HG02571 (cell line): ENCODE measurements around the gene TNFRSF8.

Experiments
- ATAC-seq: cut with Tn5 transposase; IDR thresholded peaks from one replicate; pipeline ENCODE4 v1.9.1; 2021; ENCODE audit warnings: mild to moderate bottlenecking, moderate library complexity; ENCODE audit not compliant: unreplicated experiment

Gene TNFRSF8

GRCh38 chr1:12059722-12060464 is 3.2 kb upstream of the TNFRSF8 start:
- no peak for ATAC-seq

- ATAC-seq: no peak
Measured at GRCh38 chr1:12060500-12060899, 2.6 kb upstream of the TNFRSF8 start.

GRCh38 chr1:12064073-12064969 is 1.2 kb downstream of the TNFRSF8 start:
- ATAC-seq: no peak

- no peak for ATAC-seq
Measured at GRCh38 chr1:12065872-12066271, 2.8 kb downstream of the TNFRSF8 start.

- ATAC-seq: no peak
Measured at GRCh38 chr1:12067900-12068821, 5.1 kb downstream of the TNFRSF8 start.

GRCh38 chr1:12069623-12070244 is 6.6 kb downstream of the TNFRSF8 start:
- ATAC-seq: no peak

- ATAC-seq: no peak
Measured at GRCh38 chr1:12071892-12072291, 8.8 kb downstream of the TNFRSF8 start.

GRCh38 chr1:12072741-12073140 is 9.6 kb downstream of the TNFRSF8 start:
- ATAC-seq: no peak

GRCh38 chr1:12073796-12074195 is 10.7 kb downstream of the TNFRSF8 start:
- no peak for ATAC-seq

GRCh38 chr1:12075195-12076114 is 12.4 kb downstream of the TNFRSF8 start:
- no peak for ATAC-seq

GRCh38 chr1:12076425-12077005 is 13.4 kb downstream of the TNFRSF8 start:
- no peak for ATAC-seq

GRCh38 chr1:12078575-12078937 is 15.5 kb downstream of the TNFRSF8 start:
- peak; percentile 12 for ATAC-seq

- ATAC-seq: peak; percentile 45
Measured at GRCh38 chr1:12078938-12079861, 16.1 kb downstream of the TNFRSF8 start.

- ATAC-seq: no peak
Measured at GRCh38 chr1:12080156-12080555, 17.1 kb downstream of the TNFRSF8 start.

- no peak for ATAC-seq
Measured at GRCh38 chr1:12080773-12081556, 17.9 kb downstream of the TNFRSF8 start.

GRCh38 chr1:12081648-12082396 is 18.7 kb downstream of the TNFRSF8 start:
- ATAC-seq: no peak

GRCh38 chr1:12082988-12083387 is 19.9 kb downstream of the TNFRSF8 start:
- no peak for ATAC-seq
